HCEC 1CT (cell line): ENCODE results near the gene G0S2.
"Not testable (repeated sequence)": the region's sequence is repeated elsewhere in the genome, so short reads cannot be mapped to it uniquely, and the experiment has no call there.

Experiments
- DNase-seq: peaks from one replicate; pipeline ENCODE4 v3.0.0-alpha.2; 2017

G0S2 gene

GRCh38 chr1:209685821-209686220, 10.6 kb downstream of the G0S2 start:
- DNase-seq = no peak

GRCh38 chr1:209686322-209686721, 11.1 kb downstream of the G0S2 start:
- DNase-seq = no peak

GRCh38 chr1:209688746-209689234, 13.6 kb downstream of the G0S2 start:
- DNase-seq = peak; percentile 67

- no peak for DNase-seq
Measured at GRCh38 chr1:209689477-209689876, 14.3 kb downstream of the G0S2 start.

GRCh38 chr1:209691237-209691636, 16.0 kb downstream of the G0S2 start:
- DNase-seq = no peak

DNA sequence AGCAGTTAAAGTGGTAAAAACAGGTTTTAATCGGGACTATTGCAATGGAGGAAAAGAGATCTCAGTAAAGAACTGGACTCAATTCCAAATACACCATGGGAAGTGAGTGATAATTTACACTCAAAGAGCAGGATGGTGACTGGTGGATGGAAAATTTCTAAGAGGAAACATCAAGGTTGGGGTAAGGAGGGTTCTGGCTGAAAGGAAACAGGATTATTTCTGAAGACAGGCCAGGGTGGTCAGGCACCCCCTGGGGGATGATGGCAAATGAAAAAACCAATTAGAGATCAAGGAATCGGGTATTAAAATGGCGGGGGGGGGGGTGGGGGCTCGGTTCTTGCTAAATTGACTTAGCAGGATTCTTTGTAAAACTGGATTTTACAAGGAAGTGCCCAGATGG, 17.1 kb downstream of the G0S2 start:
- DNase-seq = no peak

DNA sequence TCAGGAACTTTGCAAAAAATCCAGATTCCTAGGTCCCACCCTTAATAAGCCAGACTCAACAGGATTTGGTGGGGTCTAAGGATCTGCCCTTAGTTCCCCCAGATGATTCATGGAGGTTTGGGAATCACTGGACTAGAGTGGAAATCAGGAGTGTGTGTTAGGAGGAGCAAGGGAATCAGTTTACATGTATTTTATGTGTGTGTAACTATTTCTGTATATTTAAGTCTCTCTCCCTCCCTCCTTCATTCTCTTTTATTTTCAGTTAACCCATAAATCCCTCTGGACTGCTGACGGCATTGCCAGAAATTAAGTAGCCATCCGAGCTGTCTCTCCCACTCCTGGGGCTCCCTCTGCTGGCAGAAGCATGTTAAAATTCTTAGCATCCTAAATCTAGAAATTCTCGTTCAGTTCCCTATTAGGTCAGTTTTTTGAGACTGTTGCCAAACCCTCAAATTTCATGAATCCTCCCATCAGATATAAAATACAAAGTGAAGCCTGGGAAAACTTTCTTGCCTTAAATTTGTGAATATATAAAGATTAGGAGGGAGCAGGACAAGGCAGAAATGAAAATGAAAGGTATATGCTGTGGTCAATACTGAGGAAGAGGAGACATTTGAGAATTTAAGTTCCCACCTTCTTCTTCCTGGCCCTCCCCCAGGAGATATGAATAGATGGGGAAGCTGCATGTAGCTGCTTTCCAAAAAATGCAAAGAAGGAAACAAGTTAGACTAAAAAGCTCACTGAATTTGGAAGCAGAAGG, 17.7 kb downstream of the G0S2 start:
- DNase-seq = peak; percentile 86

DNA sequence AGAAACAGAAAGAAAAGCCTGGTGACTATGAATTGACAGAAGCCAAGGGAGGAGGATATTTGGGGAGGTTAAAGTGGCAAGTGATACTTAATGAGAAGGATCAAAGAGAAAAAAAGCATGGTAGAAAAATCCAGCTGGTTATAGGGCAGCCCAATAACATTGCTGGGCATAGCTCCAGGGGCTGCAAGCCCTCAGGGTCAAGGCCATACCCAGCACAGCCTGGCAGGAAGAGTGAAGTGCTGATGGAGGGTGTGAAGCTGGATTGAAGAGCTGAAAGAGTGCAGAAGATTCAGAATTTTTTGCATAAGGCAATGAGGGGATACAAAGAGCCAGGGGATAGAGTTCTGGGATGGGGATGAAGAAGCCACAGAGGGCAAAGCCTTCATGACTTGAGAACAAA, 21.5 kb downstream of the G0S2 start:
- no peak for DNase-seq

- DNase-seq = no peak
Measured at GRCh38 chr1:209697126-209697525, 21.9 kb downstream of the G0S2 start.

DNA sequence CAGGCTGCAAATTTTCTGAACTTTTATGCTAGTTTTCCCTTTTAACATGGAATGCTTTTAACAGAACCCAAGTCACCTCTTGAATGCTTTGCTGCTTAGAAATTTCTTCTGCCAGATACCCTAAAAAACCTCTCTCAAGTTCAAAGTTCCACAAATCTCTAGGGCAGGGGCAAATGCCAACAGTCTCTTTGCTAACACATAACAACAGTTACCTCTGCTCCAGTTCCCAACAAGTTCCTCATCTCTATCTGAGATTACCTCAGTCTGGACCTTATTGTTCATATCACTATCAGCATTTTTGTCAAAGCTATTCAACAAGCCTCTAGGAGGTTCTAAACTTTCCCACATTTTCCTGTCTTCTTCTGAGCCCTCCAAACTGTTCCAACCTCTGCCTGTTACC, 25.5 kb downstream of the G0S2 start:
- not testable (repeated sequence) for DNase-seq

GRCh38 chr1:209702832-209703231, 27.6 kb downstream of the G0S2 start:
- DNase-seq = no peak

- DNase-seq = no peak
Measured at GRCh38 chr1:209703834-209704504, 28.8 kb downstream of the G0S2 start.

GRCh38 chr1:209704584-209704983, 29.4 kb downstream of the G0S2 start, which contains the start of gene HSD11B1:
HSD11B1 (plus strand) TSS chr1:209704846; CDS start chr1:209704943, 97 bp downstream.
- peak; percentile 92 for DNase-seq

- no peak for DNase-seq
Measured at GRCh38 chr1:209705033-209705598, 29.9 kb downstream of the G0S2 start.

- no peak for DNase-seq
Measured at GRCh38 chr1:209706622-209707021, 31.4 kb downstream of the G0S2 start.

DNA sequence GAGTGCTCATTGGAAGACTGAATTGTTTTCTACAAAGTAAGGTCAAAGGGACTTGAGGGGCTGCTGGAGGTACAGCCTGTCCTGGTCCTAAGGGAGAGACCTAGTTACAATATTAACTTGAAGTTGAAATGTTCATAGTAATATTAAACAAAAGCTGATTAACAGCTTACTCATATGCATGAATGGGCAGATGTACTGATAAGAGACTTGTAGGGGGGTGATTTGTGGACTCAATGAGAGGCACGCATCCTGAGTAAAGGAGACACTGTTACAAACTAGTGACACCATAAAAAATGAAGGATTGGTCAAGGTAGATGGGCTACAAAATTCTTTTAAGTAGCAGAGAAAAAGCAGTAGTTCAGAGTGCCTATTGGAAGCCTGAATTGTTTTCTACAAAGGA, 32.1 kb downstream of the G0S2 start:
- DNase-seq = peak; percentile 52

DNA sequence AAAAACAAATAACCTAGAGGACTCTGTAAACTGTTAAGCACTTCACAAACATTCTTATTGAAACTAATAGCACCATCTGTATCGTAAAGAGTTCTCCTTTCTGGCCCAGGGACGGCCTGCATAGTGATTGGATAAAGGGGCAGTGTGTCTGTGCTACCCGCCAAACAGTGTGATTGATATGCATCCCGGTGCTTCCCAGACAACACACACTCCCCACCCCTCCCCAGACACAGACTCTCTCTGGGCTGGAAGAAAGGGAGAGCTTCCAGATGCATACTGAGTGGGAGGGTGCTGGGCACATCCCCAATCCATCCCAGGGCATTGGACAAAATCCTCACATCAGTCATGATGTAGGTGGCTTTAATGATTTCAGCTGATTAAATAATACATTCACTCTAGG, 33.1 kb downstream of the G0S2 start:
- DNase-seq = no peak

GRCh38 chr1:209710093-209710492, 34.9 kb downstream of the G0S2 start:
- DNase-seq = peak; percentile 32

DNA sequence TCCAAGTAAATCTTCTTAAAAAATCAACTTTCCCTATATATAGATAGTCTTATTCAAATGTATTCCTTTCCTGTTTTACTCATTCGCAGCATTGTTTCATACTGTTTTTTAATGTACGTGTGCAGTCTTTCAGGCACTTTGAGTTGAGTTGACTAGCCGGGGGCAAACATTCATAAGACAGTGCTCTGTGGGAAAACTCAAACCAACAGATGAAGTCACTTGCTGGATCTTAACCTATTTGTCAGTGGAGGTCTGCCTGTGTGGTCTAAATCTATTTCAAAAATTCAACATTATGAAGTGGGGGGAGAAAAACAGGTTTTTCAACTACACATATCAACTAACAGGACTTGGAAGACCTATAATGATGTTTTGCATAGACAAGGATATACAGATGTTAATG, 35.6 kb downstream of the G0S2 start:
- no peak for DNase-seq

GRCh38 chr1:209714338-209714737, 39.1 kb downstream of the G0S2 start:
- DNase-seq = no peak

DNA sequence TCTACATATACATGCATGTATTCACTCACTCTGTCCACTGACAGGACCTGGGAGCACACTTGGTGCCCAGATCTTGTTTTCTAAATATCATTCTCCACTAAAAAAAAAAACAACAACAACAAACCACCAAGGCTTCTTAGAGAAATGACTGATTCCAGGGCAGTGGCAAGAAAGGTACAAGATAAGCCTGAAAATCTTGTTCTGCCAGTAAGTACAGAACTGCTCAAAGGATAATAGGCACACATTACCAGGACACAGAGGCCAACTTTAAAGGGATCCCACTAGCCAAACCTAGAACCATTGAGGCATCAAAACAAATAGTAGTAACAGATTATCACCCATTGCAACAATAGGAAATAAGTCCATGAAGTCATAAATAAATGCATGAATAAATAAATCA, 40.1 kb downstream of the G0S2 start:
- no peak for DNase-seq

DNA sequence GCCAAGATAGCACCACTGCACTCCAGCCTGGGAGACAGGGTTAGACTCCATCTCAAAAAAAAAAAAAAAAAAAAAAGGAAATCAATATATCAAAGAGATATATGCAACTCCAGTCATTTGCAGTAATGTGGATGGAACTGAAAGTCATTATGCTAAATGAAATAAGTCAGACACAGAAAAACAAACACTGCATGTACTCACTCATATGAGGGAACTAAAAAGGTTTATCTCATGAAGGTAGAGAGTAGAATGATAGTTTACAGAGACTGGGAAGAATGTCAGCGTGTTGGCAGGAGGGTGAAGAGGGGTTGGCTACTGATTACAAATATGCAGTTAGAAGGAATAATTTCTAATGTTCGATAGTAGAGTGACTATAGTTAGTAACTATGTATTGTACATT, 42.6 kb downstream of the G0S2 start:
- DNase-seq = no peak

- peak; percentile 64 for DNase-seq
Measured at GRCh38 chr1:209720326-209720725, 45.1 kb downstream of the G0S2 start.

- DNase-seq = peak; percentile 16
Measured at GRCh38 chr1:209720826-209721225, 45.6 kb downstream of the G0S2 start.
